Stimulated activated CD4-positive, alpha-beta T cell treated with anti-CD3 and anti-CD28 coated beads, TNF-alpha, amount 100 ng/mL, for 1 hour (primary cell): Measurements from ENCODE around the gene DOCK7.
"Not testable (repeated sequence)": the region's sequence is repeated elsewhere in the genome, so short reads cannot be mapped to it uniquely, and the experiment has no call there.

Experiments used
- DNase-seq, 3 donors: peaks; one replicate each; pipeline ENCODE4 v3.0.0-alpha.2; 2020; ENCODE audit warnings: low read depth in 3 of 3, low spot score in 1 of 3

DOCK7 gene

DNA sequence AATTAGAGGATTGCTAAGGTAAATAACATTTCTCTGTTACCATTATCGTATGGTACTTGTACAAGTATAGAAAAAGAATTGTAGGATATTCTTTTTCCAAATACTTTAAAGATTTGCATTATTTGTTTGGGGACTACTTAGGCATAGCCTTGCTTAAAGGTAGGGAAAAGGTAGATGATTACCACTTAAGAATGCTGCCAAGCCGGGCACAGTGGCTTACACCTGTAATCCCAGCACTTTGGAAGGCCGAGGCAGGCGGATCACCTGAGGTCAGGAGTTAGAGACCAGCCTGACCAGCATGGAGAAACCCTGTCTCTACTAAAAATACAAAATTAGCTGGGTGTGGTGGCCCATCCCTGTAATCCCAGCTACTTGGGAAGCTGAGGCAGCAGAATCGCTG is 10.0 kb upstream of the DOCK7 start:
- DNase-seq = not testable (repeated sequence)

GRCh38 chr1:62694479-62694878 is 6.3 kb upstream of the DOCK7 start:
- DNase-seq = not testable (repeated sequence)

DNA sequence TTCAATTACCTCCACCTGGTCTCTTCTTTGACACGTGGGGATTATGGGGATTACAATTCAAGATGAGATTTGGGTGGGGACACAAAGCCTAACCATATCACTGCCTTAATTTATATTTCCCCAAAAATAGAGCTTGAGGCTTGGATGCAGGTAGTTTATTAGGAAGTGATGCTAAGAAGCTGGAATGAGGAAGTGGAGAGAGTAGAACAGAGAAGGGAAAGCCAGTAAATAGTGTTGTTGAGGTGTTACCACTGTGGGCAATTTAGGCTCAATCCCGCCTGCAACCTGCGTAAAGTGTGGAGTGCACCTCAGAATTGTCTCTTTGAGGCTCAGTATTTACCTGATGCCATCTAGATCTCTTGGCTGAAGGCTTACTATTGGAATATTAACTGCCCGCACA is 4.9 kb upstream of the DOCK7 start:
- no peak for DNase-seq

GRCh38 chr1:62691062-62691844 is 3.1 kb upstream of the DOCK7 start:
- no peak for DNase-seq

GRCh38 chr1:62689524-62689923 is 1.3 kb upstream of the DOCK7 start:
- DNase-seq = no peak

DNA sequence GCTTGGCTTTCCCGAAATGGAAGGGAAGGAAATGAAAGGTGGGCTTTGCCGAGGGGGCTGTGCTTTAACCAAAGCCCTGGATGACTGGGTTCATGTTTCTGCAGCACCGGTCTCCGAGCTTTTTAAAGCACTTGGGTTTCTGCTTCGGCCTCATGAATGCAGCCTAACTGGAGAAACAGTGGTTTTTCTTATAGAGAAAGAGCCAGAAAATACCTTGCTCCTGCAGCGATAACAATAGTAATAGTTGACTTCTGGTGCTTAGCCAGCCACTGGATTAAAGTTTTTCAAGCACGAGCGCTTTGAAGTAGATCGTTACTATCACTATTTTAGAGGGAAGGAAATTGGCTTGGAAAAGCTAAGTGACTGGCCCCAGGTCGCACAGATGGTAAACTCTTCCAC is 500 bp upstream of the DOCK7 start:
- no peak for DNase-seq

GRCh38 chr1:62687421-62687902 is 724 bp downstream of the DOCK7 start:
- peak in 1 of 3 donors; percentile 4 for DNase-seq

DNA sequence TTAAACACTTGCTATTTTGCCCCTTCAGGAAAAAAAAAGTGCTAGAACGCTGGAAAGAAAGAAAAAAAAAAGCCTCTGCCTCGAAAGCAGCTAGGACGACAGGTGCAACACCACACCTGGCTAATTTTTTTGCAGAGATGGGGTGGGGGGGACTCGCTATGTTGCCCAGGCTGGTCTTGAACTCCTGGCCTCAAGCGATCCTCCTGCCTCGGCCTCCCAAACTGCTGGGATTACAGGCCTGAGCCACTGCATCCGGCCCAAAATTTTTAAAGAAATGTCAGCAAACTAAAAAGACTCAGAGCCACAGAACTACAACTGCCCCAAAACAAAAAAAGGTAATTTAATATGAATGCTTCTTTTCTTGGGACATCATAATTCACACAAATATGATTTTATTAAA is 1.4 kb downstream of the DOCK7 start:
- DNase-seq = no peak

DNA sequence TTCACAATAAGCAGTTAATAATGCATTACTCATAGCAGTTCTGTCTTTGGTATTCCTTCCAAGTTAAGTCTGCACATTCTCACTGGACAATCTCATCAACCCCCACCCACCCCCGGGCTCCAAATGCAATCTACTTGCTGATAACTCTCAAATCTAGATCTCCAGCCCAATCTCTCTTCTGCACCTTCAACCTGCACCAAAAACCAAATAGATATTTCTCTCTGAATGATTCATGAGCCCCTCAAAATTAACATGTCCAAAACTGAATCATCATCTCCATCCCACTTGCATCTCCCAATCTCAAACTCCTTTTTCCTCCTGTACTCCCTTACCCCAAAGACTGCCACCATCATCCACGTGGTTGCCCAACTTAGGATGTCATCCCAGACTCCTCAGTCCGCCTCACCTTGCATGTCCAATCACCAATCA is 2.7 kb downstream of the DOCK7 start:
- no peak for DNase-seq

DNA sequence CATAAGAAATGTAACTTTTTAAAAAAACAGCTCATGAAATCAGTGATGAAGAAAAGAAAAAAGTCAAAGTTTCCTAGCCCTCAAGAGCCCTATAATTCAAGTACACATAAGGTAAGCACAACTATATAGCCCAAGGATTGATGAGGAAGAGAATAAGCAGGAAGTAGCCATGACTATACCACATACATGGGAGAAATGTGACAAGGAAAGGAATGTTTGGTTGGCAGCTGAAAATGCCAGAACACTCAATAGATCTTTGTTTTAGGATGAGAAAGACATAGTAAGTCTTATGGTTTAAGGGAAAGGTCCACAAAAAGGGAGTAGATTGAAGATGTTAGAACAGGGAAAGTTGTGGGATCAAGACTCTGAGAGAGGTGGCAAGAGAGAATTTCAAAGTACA is 5.7 kb downstream of the DOCK7 start:
- no peak for DNase-seq

DNA sequence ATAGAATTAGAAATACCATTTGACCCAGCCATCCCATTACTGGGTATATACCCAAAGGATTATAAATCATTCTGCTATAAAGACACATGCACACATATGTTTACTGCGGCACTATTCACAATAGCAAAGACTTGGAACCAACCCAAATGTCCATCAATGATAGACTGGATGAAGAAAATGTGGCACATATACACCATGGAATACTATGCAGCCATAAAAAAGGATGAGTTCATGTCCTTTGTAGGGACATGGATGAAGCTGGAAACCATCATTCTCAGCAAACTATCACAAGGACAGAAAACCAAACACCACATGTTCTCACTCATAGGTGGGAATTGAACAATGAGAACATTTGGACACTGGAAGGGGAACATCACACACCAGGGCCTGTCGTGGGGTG is 7.2 kb downstream of the DOCK7 start:
- DNase-seq = not testable (repeated sequence)

DNA sequence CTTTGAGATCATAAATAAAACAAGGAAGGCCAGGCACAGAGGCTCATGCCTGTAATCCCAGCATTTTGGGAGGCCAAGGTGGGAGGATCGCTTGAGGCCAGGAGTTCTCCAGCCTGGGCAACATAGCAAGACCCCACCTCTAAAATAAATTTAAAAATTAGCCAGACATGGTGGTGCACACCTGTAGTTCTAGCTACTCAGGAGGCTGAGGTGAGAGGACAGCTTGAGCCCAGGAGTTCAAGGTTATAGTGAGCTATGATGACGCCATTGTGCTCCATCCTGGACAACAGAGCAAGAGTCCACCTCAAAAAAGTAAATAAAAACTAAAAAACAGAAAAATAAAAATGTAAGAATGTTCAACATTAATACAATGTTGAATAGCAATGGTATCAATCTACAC is 10.4 kb downstream of the DOCK7 start:
- not testable (repeated sequence) for DNase-seq

- no peak for DNase-seq
Measured at GRCh38 chr1:62676611-62677356, 11.4 kb downstream of the DOCK7 start.

GRCh38 chr1:62673629-62674028 is 14.6 kb downstream of the DOCK7 start:
- DNase-seq = no peak

GRCh38 chr1:62672029-62672428 is 16.2 kb downstream of the DOCK7 start:
- DNase-seq = no peak

- no peak for DNase-seq
Measured at GRCh38 chr1:62654744-62655143, 33.4 kb downstream of the DOCK7 start.

DNA sequence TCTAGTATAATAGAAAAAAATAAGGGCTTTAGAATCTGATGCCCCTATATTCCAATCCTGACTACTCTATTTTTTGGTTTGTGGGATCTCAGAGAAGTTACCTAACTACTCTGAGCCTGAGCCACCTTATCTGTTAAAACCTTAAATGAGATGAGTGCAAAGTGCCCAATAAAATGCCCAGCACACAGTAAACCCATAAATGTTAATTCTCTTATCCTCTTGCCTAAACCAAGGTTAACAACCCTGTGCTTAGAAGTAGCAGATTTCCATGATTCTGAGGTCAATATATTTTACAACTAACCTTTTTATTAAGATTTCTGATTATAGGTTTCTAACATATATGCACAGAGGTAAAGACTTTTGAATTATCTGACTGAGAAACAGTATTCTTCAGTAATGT is 35.8 kb downstream of the DOCK7 start:
- DNase-seq = no peak

- DNase-seq = no peak
Measured at GRCh38 chr1:62643283-62643682, 44.9 kb downstream of the DOCK7 start.

DNA sequence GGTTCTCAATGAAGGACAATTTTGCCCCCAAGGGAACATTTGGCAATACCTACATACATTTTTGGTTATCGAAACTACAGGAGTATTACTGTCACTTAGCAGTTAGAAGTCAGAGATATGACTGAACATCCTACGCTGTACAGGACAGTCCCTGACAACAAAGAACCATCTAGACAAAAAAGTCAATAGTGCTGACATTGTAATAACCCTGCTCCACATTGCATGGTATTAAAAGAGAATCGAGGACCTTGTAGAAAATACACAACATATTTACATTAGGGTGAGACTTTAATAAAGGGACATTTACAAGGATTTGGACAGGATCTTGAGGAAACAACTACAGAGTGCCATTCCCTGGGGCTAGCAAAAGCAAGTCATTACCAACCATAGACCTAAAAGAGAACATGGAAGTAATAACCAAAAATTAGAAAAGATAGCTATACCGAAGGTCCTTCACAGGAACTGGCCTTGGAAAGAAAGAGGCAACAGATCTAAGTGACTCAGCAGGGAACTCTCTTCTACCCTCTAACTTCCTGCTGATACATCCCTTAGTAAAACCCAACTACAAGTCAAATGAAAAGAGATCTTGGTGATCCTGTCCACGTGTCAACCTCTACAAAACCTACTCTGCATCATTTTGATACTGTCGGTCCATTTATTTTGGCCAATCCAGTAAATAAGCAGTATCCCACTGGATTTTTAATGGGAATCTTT is 50.6 kb downstream of the DOCK7 start:
- DNase-seq = no peak

DNA sequence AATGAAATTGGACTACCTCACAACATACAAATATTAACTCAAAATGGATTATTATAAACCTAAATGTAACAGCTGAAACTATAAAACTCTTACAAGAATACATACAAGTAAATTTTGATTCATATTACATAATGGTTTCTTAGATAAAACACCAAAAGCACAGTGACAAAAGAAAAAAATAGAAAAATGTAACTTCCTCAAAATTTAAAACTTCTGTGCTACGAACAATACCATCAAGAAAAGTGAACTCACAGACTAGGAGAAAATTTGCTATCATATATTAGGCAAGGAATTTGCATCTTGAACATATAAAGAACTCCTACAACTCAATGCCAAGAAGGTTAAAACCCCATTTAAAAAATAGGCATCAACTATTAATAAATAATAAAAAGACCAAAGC is 59.7 kb downstream of the DOCK7 start:
- DNase-seq = no peak

- no peak for DNase-seq
Measured at GRCh38 chr1:62625415-62625814, 62.8 kb downstream of the DOCK7 start.

- DNase-seq = no peak
Measured at GRCh38 chr1:62621907-62622306, 66.3 kb downstream of the DOCK7 start.
